A549 (cell line): Measurements from ENCODE around the gene APRT. TPM values are rescaled to one million over a fixed set of nuclear protein-coding genes. Genes with fewer than 3 reads are reported as not detected.
A peak's percentile ranks its signal among the peaks of the same experiment; 100 is the strongest.
"Not testable (repeated sequence)": the region's sequence is repeated elsewhere in the genome, so short reads cannot be mapped to it uniquely, and the experiment has no call there.

ENCODE experiments used
- ATAC-seq, 2 experiments: fragments of 200-7000 bp in 1 of 2; fragments of >200 bp in 1 of 2; cut with Nextera tagmentation in 1 of 2; cut with Tn5 transposase in 1 of 2; 3 replicates each; pipeline versions ENCODE4 v1.8.0 to v1.9.1; 2018 to 2020; ENCODE audit warnings: mild to moderate bottlenecking in 1 of 2, moderate library complexity in 1 of 2
- CTCF ChIA-PET: fragments of 300-600 bp; sonication (Branson Sonifier 250); formaldehyde crosslinking; extraction: SDS; loops from one replicate; lab custom pipeline; 2021; ENCODE audit warnings: antibody characterized with exemption, inconsistent platforms; lab: Yijun Ruan, JAX
- POLR2A ChIA-PET: fragments of 350-600 bp; formaldehyde crosslinking; extraction: SDS; loops from one replicate; lab custom pipeline; 2021; ENCODE audit warnings: antibody characterized with exemption, inconsistent platforms; lab: Yijun Ruan, JAX
- DNase-seq, 2 experiments: peaks; one replicate each; pipeline versions ENCODE4 v3.0.0 to v3.0.0-alpha.2; 2011 to 2016; ENCODE audit warnings: low read depth in 1 of 2, low spot score in 1 of 2
- FAIRE-seq: peaks from 2 replicates; lab custom pipeline; 2011; peaks lifted over from hg19 to GRCh38; lab: Jason Lieb, UNC
- H3K27ac ChIP-seq, 2 experiments: fragments of >200 bp; sonication (Bioruptor Twin); formaldehyde crosslinking; 3 replicates each; pipeline ENCODE4 v1.5.1; 2016 to 2017
- H3K4me1 ChIP-seq: fragments of >200 bp; sonication (Bioruptor Twin); formaldehyde crosslinking; 3 replicates; pipeline ENCODE4 v1.6.1; 2016
- H3K4me2 ChIP-seq: fragments of >200 bp; sonication (Bioruptor Twin); formaldehyde crosslinking; 3 replicates; pipeline ENCODE4 v1.6.1; 2016
- H3K4me3 ChIP-seq: fragments of >200 bp; sonication (Bioruptor Twin); formaldehyde crosslinking; 3 replicates; pipeline ENCODE4 v1.5.1; 2016
- H3K9me3 ChIP-seq: fragments of >200 bp; sonication (Bioruptor Twin); formaldehyde crosslinking; 3 replicates; pipeline ENCODE4 v1.6.1; 2016
- CBX2 ChIP-seq: fragments of 200-600 bp; sonication (generic); IDR thresholded peaks from 2 replicates; pipeline ENCODE4 v1.6.1; 2016; ENCODE audit warnings: low read depth, mild to moderate bottlenecking, borderline replicate concordance
- EP300 ChIP-seq, 2 experiments: fragments of >200 bp; sonication (Bioruptor Twin); formaldehyde crosslinking; IDR thresholded peaks; 2 replicates in 1 of 2; 3 replicates in 1 of 2; pipeline ENCODE4 v1.6.1; 2016 to 2017
- FOXS1 ChIP-seq: fragments of 250-450 bp; sonication (Bioruptor Pico); IDR thresholded peaks from 2 replicates; pipeline ENCODE4 v1.5.0; 2020; ENCODE audit warnings: mild to moderate bottlenecking, moderate library complexity
- HES2 ChIP-seq: fragments of >200 bp; sonication (Bioruptor Twin); formaldehyde crosslinking; IDR thresholded peaks from 2 replicates; pipeline ENCODE4 v1.6.1; 2016
- JUN ChIP-seq, 2 experiments: fragments of >200 bp; sonication (Bioruptor Twin); formaldehyde crosslinking; IDR thresholded peaks; 2 replicates in 1 of 2; 3 replicates in 1 of 2; pipeline ENCODE4 v1.6.1; 2016 to 2017
- MAFK ChIP-seq: fragments of 450-650 bp; IDR thresholded peaks from 2 replicates; pipeline ENCODE4 v1.6.1; 2014; ENCODE audit not compliant: partially characterized antibody
- PBX3 ChIP-seq: IDR thresholded peaks from 2 replicates; pipeline ENCODE4 v1.6.1; 2012
- POLR2AphosphoS2 ChIP-seq: conservative IDR thresholded peaks from 2 replicates; pipeline ENCODE4 v1.6.1; 2012; ENCODE audit warnings: low read length, improper control_type of control experiment, inconsistent platforms
- RAD21 ChIP-seq, 2 experiments: fragments of >200 bp in 1 of 2; sonication (Bioruptor Twin) in 1 of 2; formaldehyde crosslinking in 1 of 2; IDR thresholded peaks in 1 of 2; conservative IDR thresholded peaks in 1 of 2; 2 replicates in 1 of 2; 3 replicates in 1 of 2; pipeline ENCODE4 v1.6.1; 2012 to 2018; ENCODE audit warnings: inconsistent platforms in 1 of 2
- ZSCAN20 ChIP-seq: fragments of 250-450 bp; sonication (Bioruptor Pico); IDR thresholded peaks from 2 replicates; pipeline ENCODE4 v1.8.0; 2022; ENCODE audit warnings: mild to moderate bottlenecking, moderate library complexity
- WGBS: methylation state at CpG from one replicate; pipeline ENCODE4 v1.1.6; 2017; ENCODE audit errors: missing lambda C conversion rate; 5-methylcytosine and 5-hydroxymethylcytosine counted together
- polyA plus RNA-seq, 4 experiments: library from polyadenylated mRNA; depleted of rRNA in 3 of 4; stranded (reverse); fragments of >200 nt; fragmentation: RNase III in 1 of 4; extraction: RNeasy Plus Mini Kit Qiagen cat#74134 plus additional on column Dnase treatment in 1 of 4; gene quantifications; 2 replicates in 3 of 4; 3 replicates in 1 of 4; pipeline ENCODE4 v1.2.3, GENCODE V29; 2011 to 2017
- TF ChIP-seq, protein P1 (sequence below): fragments of 250-450 bp; sonication (Bioruptor Pico); IDR thresholded peaks from 2 replicates; pipeline ENCODE4 v1.5.0; 2021; ENCODE audit warnings: mild to moderate bottlenecking, moderate library complexity, borderline replicate concordance
- TF ChIP-seq, protein P2 (sequence below): fragments of 200-600 bp; sonication (generic); IDR thresholded peaks from 2 replicates; pipeline ENCODE4 v1.6.1; 2016; ENCODE audit warnings: antibody characterized with exemption, mild to moderate bottlenecking, moderate library complexity
- TF ChIP-seq, protein P3 (sequence below): fragments of 450-650 bp; IDR thresholded peaks from 2 replicates; pipeline ENCODE4 v1.6.1; 2014; ENCODE audit warnings: antibody characterized with exemption
- TF ChIP-seq, protein P4 (sequence below): fragments of >200 bp; sonication (Bioruptor Twin); formaldehyde crosslinking; IDR thresholded peaks from 3 replicates; pipeline ENCODE4 v1.5.1; 2016
- TF ChIP-seq, protein P5 (sequence below): fragments of 250-450 bp; sonication (Bioruptor Pico); IDR thresholded peaks from 2 replicates; pipeline ENCODE4 v1.5.0; 2020; ENCODE audit warnings: low read depth, mild to moderate bottlenecking, moderate library complexity

Gene APRT
- polyA plus RNA-seq, 2 of the 4 experiments (the other 2 are of a cell fraction) = 115 to 258 TPM

- no peak for TF ChIP-seq HES2
- TF ChIP-seq, protein P1, sequence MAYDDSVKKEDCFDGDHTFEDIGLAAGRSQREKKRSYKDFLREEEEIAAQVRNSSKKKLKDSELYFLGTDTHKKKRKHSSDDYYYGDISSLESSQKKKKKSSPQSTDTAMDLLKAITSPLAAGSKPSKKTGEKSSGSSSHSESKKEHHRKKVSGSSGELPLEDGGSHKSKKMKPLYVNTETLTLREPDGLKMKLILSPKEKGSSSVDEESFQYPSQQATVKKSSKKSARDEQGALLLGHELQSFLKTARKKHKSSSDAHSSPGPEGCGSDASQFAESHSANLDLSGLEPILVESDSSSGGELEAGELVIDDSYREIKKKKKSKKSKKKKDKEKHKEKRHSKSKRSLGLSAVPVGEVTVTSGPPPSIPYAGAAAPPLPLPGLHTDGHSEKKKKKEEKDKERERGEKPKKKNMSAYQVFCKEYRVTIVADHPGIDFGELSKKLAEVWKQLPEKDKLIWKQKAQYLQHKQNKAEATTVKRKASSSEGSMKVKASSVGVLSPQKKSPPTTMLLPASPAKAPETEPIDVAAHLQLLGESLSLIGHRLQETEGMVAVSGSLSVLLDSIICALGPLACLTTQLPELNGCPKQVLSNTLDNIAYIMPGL (CRISPR knock-in tag) = no peak
- TF ChIP-seq, protein P2, sequence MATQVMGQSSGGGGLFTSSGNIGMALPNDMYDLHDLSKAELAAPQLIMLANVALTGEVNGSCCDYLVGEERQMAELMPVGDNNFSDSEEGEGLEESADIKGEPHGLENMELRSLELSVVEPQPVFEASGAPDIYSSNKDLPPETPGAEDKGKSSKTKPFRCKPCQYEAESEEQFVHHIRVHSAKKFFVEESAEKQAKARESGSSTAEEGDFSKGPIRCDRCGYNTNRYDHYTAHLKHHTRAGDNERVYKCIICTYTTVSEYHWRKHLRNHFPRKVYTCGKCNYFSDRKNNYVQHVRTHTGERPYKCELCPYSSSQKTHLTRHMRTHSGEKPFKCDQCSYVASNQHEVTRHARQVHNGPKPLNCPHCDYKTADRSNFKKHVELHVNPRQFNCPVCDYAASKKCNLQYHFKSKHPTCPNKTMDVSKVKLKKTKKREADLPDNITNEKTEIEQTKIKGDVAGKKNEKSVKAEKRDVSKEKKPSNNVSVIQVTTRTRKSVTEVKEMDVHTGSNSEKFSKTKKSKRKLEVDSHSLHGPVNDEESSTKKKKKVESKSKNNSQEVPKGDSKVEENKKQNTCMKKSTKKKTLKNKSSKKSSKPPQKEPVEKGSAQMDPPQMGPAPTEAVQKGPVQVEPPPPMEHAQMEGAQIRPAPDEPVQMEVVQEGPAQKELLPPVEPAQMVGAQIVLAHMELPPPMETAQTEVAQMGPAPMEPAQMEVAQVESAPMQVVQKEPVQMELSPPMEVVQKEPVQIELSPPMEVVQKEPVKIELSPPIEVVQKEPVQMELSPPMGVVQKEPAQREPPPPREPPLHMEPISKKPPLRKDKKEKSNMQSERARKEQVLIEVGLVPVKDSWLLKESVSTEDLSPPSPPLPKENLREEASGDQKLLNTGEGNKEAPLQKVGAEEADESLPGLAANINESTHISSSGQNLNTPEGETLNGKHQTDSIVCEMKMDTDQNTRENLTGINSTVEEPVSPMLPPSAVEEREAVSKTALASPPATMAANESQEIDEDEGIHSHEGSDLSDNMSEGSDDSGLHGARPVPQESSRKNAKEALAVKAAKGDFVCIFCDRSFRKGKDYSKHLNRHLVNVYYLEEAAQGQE = no peak
- no peak for TF ChIP-seq RAD21 (conservative IDR thresholded peaks at IDR 0.05 in 1 of 2, IDR thresholded peaks at IDR 0.05 in 1 of 2)
- no peak for TF ChIP-seq FOXS1 (CRISPR knock-in tag)
- TF ChIP-seq, protein P3, sequence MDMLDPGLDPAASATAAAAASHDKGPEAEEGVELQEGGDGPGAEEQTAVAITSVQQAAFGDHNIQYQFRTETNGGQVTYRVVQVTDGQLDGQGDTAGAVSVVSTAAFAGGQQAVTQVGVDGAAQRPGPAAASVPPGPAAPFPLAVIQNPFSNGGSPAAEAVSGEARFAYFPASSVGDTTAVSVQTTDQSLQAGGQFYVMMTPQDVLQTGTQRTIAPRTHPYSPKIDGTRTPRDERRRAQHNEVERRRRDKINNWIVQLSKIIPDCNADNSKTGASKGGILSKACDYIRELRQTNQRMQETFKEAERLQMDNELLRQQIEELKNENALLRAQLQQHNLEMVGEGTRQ = no peak
- no peak for TF ChIP-seq CBX2
- TF ChIP-seq ZSCAN20 (CRISPR knock-in tag) = no peak
- TF ChIP-seq MAFK = no peak
- POLR2A ChIA-PET = no interaction called here
- Histone ChIP-seq H3K9me3 (no peaks in the 10 kb centered on the region), H3K4me2 (no peak overlapping the region), H3K27ac (no peak overlapping the region), H3K4me1 (peaks cover 44% of the 10 kb centered on the region), H3K4me3 (no peak overlapping the region)
- peak in 1 of 2 experiments; percentile 13; a peak in 2 of 6 replicates for ATAC-seq
- CTCF ChIA-PET = interaction anchor here (0.7 to 31.8 kb wide), 7 partner anchors 8 to 786 kb away, joined by 3 to 596 read pairs (median 3); partner anchors contain the start of gene PIEZO1
- WGBS = 69% methylated on average over 12 of the region's 12 CpGs
- DNase-seq = no peak
- no peak for FAIRE-seq
Observed at GRCh38 chr16:88773812-88774291, 37.9 kb downstream of the APRT start.

DNA sequence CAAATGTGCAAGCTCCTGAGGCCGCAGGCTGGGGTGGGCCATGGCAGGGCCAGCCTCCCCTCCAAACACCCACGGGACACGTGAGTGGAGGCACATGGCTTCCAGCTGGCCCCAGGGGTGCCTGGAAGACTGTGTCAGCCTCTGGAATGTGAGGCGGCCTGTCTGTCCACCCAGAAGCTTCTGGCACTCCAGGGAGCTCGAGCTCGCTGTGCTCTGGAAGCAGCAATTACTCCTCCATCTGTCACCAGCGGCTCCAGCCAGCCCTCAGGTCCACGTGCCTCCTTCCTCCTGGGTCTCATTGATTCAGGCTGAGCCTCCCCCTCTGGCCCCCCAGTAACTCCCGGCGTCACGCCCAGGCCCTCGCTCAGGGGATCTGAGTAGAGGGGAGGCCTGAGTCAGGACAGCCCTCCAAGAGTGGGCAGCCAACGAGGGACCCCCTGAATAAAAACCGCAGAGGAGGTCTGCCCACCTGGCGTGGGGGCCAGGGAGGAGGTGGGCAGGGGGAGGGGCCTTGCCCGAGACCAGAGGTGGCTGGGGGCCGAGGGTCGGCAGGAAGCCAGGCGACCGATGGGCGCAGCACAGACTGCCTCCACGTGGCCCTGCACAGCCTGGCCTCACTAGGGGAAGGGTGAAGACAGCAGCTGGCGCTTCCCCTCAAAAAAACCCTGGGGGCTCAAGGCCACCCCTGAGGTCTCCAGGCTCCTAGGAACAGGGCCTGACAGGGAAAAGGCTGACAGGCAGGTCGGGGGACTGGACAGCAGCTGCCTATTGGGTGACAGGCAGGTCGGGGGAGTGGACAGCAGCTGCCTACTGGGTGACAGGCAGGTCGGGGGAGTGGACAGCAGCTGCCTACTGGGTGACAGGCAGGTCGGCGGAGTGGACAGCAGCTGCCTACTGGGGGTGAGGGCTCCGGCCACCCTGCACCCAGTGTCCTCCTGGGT, 38.6 kb downstream of the APRT start:
- TF ChIP-seq, protein P4, sequence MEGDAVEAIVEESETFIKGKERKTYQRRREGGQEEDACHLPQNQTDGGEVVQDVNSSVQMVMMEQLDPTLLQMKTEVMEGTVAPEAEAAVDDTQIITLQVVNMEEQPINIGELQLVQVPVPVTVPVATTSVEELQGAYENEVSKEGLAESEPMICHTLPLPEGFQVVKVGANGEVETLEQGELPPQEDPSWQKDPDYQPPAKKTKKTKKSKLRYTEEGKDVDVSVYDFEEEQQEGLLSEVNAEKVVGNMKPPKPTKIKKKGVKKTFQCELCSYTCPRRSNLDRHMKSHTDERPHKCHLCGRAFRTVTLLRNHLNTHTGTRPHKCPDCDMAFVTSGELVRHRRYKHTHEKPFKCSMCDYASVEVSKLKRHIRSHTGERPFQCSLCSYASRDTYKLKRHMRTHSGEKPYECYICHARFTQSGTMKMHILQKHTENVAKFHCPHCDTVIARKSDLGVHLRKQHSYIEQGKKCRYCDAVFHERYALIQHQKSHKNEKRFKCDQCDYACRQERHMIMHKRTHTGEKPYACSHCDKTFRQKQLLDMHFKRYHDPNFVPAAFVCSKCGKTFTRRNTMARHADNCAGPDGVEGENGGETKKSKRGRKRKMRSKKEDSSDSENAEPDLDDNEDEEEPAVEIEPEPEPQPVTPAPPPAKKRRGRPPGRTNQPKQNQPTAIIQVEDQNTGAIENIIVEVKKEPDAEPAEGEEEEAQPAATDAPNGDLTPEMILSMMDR = no peak
- TF ChIP-seq EP300 (IDR thresholded peaks at IDR 0.05) (no peak), JUN (IDR thresholded peaks at IDR 0.05) (no peak), POLR2AphosphoS2 (no peak), PBX3 (no peak)
- TF ChIP-seq, protein P5, sequence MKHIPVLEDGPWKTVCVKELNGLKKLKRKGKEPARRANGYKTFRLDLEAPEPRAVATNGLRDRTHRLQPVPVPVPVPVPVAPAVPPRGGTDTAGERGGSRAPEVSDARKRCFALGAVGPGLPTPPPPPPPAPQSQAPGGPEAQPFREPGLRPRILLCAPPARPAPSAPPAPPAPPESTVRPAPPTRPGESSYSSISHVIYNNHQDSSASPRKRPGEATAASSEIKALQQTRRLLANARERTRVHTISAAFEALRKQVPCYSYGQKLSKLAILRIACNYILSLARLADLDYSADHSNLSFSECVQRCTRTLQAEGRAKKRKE = no peak
- TF ChIP-seq, all 56 proteins: peak for 0
- Histone ChIP-seq H3K4me2 (no peak overlapping the region), H3K4me1 (peaks cover 50% of the 10 kb centered on the region), H3K4me3 (no peak overlapping the region), H3K9me3 (no peaks in the 10 kb centered on the region), H3K27ac (no peak overlapping the region)
- DNase-seq (no peak), FAIRE-seq (no peak), ATAC-seq (0 out of 6 replicates have a peak, but pooled peaks of 1 of the 2 experiments have one; percentile 3)
- CTCF ChIA-PET = interaction anchor here (0.7 to 31.8 kb wide), 9 partner anchors 9 to 410 kb away, joined by 3 to 596 read pairs (median 3); partner anchors contain the start of gene PIEZO1
- POLR2A ChIA-PET = no interaction called here
- 86% methylated on average over 20 of the region's 29 CpGs for WGBS

DNA sequence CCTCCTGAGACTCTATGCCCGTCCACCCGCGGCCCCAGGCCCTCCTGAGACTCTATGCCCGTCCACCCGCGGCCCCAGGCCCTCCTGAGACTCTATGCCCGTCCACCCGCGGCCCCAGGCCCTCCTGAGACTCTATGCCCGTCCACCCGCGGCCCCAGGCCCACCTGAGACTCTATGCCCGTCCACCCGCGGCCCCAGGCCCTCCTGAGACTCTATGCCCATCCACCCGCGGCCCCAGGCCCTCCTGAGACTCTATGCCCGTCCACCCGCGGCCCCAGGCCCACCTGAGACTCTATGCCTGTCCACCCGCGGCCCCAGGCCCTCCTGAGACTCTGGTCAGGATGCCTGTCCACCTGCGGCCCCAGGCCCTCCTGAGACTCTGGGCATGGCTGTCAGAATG, 39.9 kb downstream of the APRT start:
- H3K27ac ChIP-seq, POLR2A ChIA-PET: not testable (repeated sequence)

More for the DNA sequence above, 39.9 kb downstream of the APRT start:
- H3K4me3 ChIP-seq, ATAC-seq, DNase-seq, H3K4me2 ChIP-seq, FAIRE-seq, H3K9me3 ChIP-seq: not testable (repeated sequence)
- H3K4me1 ChIP-seq = peaks cover 56% of the 10 kb centered on the region
- WGBS = 93% methylated on average over 5 of the region's 23 CpGs
- CTCF ChIA-PET = interaction anchor here (1.3 to 31.8 kb wide), 4 partner anchors 9 to 29 kb away, joined by 3 to 596 read pairs (median 4); partner anchors contain the start of gene PIEZO1
